GM23248 (cell line): ENCODE data around the gene AIFM1. TPM values are rescaled to one million over a fixed set of nuclear protein-coding genes. Genes with fewer than 3 reads are reported as not detected.
A peak's percentile ranks its signal among the peaks of the same experiment; 100 is the strongest.

Experiments used
- DNase-seq: peaks from one replicate; pipeline ENCODE4 v3.0.0-alpha.2; 2015
- H2AFZ ChIP-seq: fragments of 200-600 bp; sonication (generic); 2 replicates; pipeline ENCODE4 v1.6.1; 2016; ENCODE audit warnings: antibody characterized with exemption
- H3F3A ChIP-seq: fragments of 200-600 bp; sonication (generic); 2 replicates; pipeline ENCODE4 v1.6.1; 2016; ENCODE audit warnings: mild to moderate bottlenecking, antibody characterized with exemption, mixed run types; ENCODE audit not compliant: insufficient read depth
- H3K27ac ChIP-seq: fragments of 200-600 bp; sonication (generic); 2 replicates; pipeline ENCODE4 v1.5.1; 2016; ENCODE audit warnings: mild to moderate bottlenecking
- H3K27me3 ChIP-seq: fragments of 200-600 bp; sonication (generic); replicated peaks from 2 replicates; pipeline ENCODE4 v1.6.1; 2016; ENCODE audit warnings: mild to moderate bottlenecking; ENCODE audit not compliant: insufficient read depth
- H3K36me3 ChIP-seq: fragments of 200-600 bp; sonication (generic); 2 replicates; pipeline ENCODE4 v1.6.1; 2016; ENCODE audit warnings: low read depth, mild to moderate bottlenecking
- H3K4me1 ChIP-seq: fragments of 200-600 bp; sonication (generic); 2 replicates; pipeline ENCODE4 v1.6.1; 2016; ENCODE audit warnings: mild to moderate bottlenecking; ENCODE audit not compliant: insufficient read depth
- H3K4me2 ChIP-seq: fragments of 200-600 bp; sonication (generic); one replicate; pipeline ENCODE4 v1.6.1; 2016; ENCODE audit warnings: mild to moderate bottlenecking; ENCODE audit not compliant: unreplicated experiment
- H3K4me3 ChIP-seq: fragments of 200-600 bp; sonication (generic); 2 replicates; pipeline ENCODE4 v1.5.1; 2016; ENCODE audit warnings: mild to moderate bottlenecking
- H3K79me2 ChIP-seq: fragments of 200-600 bp; sonication (generic); 2 replicates; pipeline ENCODE4 v1.6.1; 2016; ENCODE audit warnings: mild to moderate bottlenecking; ENCODE audit not compliant: insufficient read depth
- H3K9ac ChIP-seq: fragments of 200-600 bp; sonication (generic); 2 replicates; pipeline ENCODE4 v1.6.1; 2016; ENCODE audit warnings: mild to moderate bottlenecking
- H3K9me2 ChIP-seq: fragments of 200-600 bp; sonication (generic); 2 replicates; pipeline ENCODE4 v1.6.1; 2016; ENCODE audit warnings: mixed run types, mild to moderate bottlenecking, moderate library complexity; ENCODE audit not compliant: insufficient read depth
- H3K9me3 ChIP-seq: fragments of 200-600 bp; sonication (generic); one replicate; pipeline ENCODE4 v1.6.1; 2017; ENCODE audit warnings: low read depth
- H4K20me1 ChIP-seq: fragments of 200-600 bp; sonication (generic); 2 replicates; pipeline ENCODE4 v1.6.0; 2016; ENCODE audit not compliant: insufficient read depth
- EZH2 ChIP-seq: fragments of 200-600 bp; sonication (generic); IDR thresholded peaks from 2 replicates; pipeline ENCODE4 v1.6.1; 2018; ENCODE audit warnings: antibody characterized with exemption, mild to moderate bottlenecking; ENCODE audit not compliant: insufficient read depth, poor library complexity, severe bottlenecking
- EZH2phosphoT487 ChIP-seq: fragments of 200-600 bp; sonication (generic); IDR thresholded peaks from 2 replicates; pipeline ENCODE4 v1.6.1; 2018; ENCODE audit warnings: antibody characterized with exemption, moderate library complexity, mild to moderate bottlenecking, low read depth; ENCODE audit not compliant: insufficient read depth
- whole genome bisulfite sequencing, 2 experiments: methylation state at CpG; one replicate each; pipeline ENCODE4 v1.1.6; 2015 to 2017; ENCODE audit warnings: low lambda C conversion rate in 2 of 2, low coverage in 1 of 2; ENCODE audit errors: missing lambda C conversion rate in 2 of 2; 5-methylcytosine and 5-hydroxymethylcytosine counted together
- in situ Hi-C: fragments of 300-500 bp; cut with MboI; formaldehyde crosslinking; loops from 2 replicates; pipeline ENCODE4 v1.15.0; 2020
- polyA plus RNA-seq: library from polyadenylated mRNA; unstranded; fragments of >200 nt; fragmentation: Nextera tagmentation; extraction: Ambion mirVana; gene quantifications from 2 replicates; pipeline ENCODE4 v1.2.1, GENCODE V29; 2016
- total RNA-seq: library from RNA; depleted of rRNA; stranded (reverse); fragments of >200 nt; shearing (Covaris generic); gene quantifications from 2 replicates; pipeline ENCODE4 v1.2.3, GENCODE V29; 2014

AIFM1 gene
- total and polyA plus RNA-seq, 2 experiments from 2014 or later, result 14.6 to 22.5 TPM

- no peak overlapping the region for H3K27ac ChIP-seq
- no peaks in the 10 kb centered on the region for H3K79me2 ChIP-seq
- 93 to 94% methylated on average over 8 of the region's 8 CpGs for WGBS, 2 experiments
- H3K9me3 ChIP-seq, result no peaks in the 10 kb centered on the region
- H3F3A ChIP-seq, result no peaks in the 10 kb centered on the region
- DNase-seq, result no peak
- H3K4me2 ChIP-seq, result no peak overlapping the region
- H3K36me3 ChIP-seq, result no peaks in the 10 kb centered on the region
- in situ Hi-C loops, result no loop called here
- H3K4me3 ChIP-seq, result no peak overlapping the region
- no peaks in the 10 kb centered on the region for H3K4me1 ChIP-seq
- H4K20me1 ChIP-seq, result no peaks in the 10 kb centered on the region
- H3K27me3 ChIP-seq, result no peaks in the 10 kb centered on the region
- H2AFZ ChIP-seq, result no peak overlapping the region
- TF ChIP-seq EZH2phosphoT487 (no peak), EZH2 (no peak)
- no peak overlapping the region for H3K9ac ChIP-seq
- no peaks in the 10 kb centered on the region for H3K9me2 ChIP-seq
Observed at GRCh38 chrX:130136961-130137360, 28.7 kb downstream of the AIFM1 start.

- no peak for DNase-seq
- Histone ChIP-seq H3K9me2 (no peaks in the 10 kb centered on the region), H3K4me2 (no peak overlapping the region), H3K4me3 (no peak overlapping the region), H3K27me3 (no peaks in the 10 kb centered on the region), H3K9me3 (no peaks in the 10 kb centered on the region), H3K36me3 (no peaks in the 10 kb centered on the region), H3K79me2 (no peaks in the 10 kb centered on the region), H3K4me1 (no peaks in the 10 kb centered on the region), H3K27ac (no peak overlapping the region), H2AFZ (no peak overlapping the region), H3F3A (no peaks in the 10 kb centered on the region), H3K9ac (no peak overlapping the region), H4K20me1 (no peaks in the 10 kb centered on the region)
- no peak for TF ChIP-seq EZH2phosphoT487
- in situ Hi-C loops, result no loop called here
- WGBS, 2 experiments, result 96 to 99% methylated on average over 5 of the region's 5 CpGs
Observed at GRCh38 chrX:130136496-130136895, 29.1 kb downstream of the AIFM1 start.

DNA sequence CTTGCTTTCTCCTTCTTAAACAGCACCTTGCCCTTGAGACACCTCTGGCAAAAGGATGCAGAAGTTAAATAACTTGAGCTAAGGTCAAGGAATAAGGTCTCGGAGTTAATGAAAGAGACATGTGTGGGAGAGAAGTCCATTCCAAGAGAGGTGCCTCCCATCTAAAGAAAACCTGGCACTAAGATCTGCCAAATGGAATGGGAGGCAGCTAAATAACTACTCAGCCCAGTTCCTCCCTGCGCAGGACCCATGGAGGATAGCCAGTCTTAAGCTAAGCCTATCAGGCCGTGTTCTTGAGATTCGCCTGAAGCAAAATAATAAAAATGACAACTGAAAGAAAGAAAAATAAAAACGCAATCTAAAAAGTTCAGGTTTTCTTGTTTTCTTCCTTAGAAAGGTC lies 34.7 kb downstream of the AIFM1 start:
- no peaks in the 10 kb centered on the region for H3K36me3 ChIP-seq
- H3K9me2 ChIP-seq, result no peaks in the 10 kb centered on the region
- no peaks in the 10 kb centered on the region for H3K27me3 ChIP-seq
- H3K4me1 ChIP-seq, result no peaks in the 10 kb centered on the region
- H3K9me3 ChIP-seq, result no peaks in the 10 kb centered on the region
- no peak overlapping the region for H3K9ac ChIP-seq
- DNase-seq, result no peak
- H3K27ac ChIP-seq, result no peak overlapping the region
- TF ChIP-seq EZH2 (no peak), EZH2phosphoT487 (no peak)
- no peak overlapping the region for H3K4me3 ChIP-seq
- in situ Hi-C loops, result no loop called here
- H4K20me1 ChIP-seq, result no peaks in the 10 kb centered on the region
- 100% methylated on average over 3 to 5 of the region's 5 CpGs for WGBS, 2 experiments
- no peaks in the 10 kb centered on the region for H3F3A ChIP-seq
- no peak overlapping the region for H3K4me2 ChIP-seq
- no peaks in the 10 kb centered on the region for H3K79me2 ChIP-seq
- no peak overlapping the region for H2AFZ ChIP-seq

GRCh38 chrX:130125091-130125874 lies 40.4 kb downstream of the AIFM1 start:
- H3K4me2 ChIP-seq, result no peak overlapping the region
- H3K9me2 ChIP-seq, result no peaks in the 10 kb centered on the region
- DNase-seq, result peak; percentile 58
- peak overlapping the region; percentile 62 for H3K27ac ChIP-seq
- H4K20me1 ChIP-seq, result no peaks in the 10 kb centered on the region
- in situ Hi-C loops, result no loop called here
- peak overlapping the region; percentile 33 for H3K9ac ChIP-seq
- peaks cover under 1% of the 10 kb centered on the region; the same call in 1 of the 2 replicates for H3K4me1 ChIP-seq
- H3K79me2 ChIP-seq, result no peaks in the 10 kb centered on the region
- WGBS, 2 experiments, result 24 to 28% methylated on average over 11 to 13 of the region's 13 CpGs
- no peak overlapping the region for H3K4me3 ChIP-seq
- TF ChIP-seq EZH2 (no peak), EZH2phosphoT487 (no peak)
- no peak overlapping the region for H2AFZ ChIP-seq
- no peaks in the 10 kb centered on the region for H3K9me3 ChIP-seq
- no peaks in the 10 kb centered on the region for H3K36me3 ChIP-seq
- no peaks in the 10 kb centered on the region for H3F3A ChIP-seq
- H3K27me3 ChIP-seq, result no peaks in the 10 kb centered on the region

DNA sequence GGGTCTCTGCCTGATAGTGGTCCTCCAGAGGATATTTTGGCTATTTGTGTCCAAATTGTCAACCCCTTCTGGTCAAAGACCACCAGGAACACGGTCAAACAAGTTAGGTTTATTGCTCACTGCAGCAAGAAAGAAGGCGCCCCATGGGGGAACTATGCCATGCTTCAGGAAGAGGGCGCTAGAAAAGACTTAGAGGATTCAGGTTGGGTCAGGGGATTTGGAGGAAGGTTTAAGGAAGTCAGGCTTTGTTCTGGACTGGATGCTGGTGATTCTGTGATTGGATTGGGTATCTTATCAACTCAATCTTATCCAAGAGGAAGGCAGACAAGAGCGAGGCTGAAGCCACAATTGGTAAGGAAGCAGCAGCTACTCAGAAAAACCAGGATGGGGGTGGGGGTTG lies 41.1 kb downstream of the AIFM1 start:
- H3K9me3 ChIP-seq, result no peaks in the 10 kb centered on the region
- H3K9me2 ChIP-seq, result no peaks in the 10 kb centered on the region
- H3K27ac ChIP-seq, result peak overlapping the region; percentile 62
- H3K79me2 ChIP-seq, result no peaks in the 10 kb centered on the region
- peaks cover 7% of the 10 kb centered on the region for H3K4me1 ChIP-seq
- TF ChIP-seq EZH2phosphoT487, result no peak
- TF ChIP-seq EZH2, result no peak
- WGBS, 2 experiments, result 61 to 68% methylated on average over 4 of the region's 4 CpGs
- H3K9ac ChIP-seq, result peak overlapping the region; percentile 33; the same call in 1 of the 2 replicates
- in situ Hi-C loops, result no loop called here
- DNase-seq, result no peak
- H4K20me1 ChIP-seq, result no peaks in the 10 kb centered on the region
- no peak overlapping the region for H3K4me2 ChIP-seq
- H3K36me3 ChIP-seq, result no peaks in the 10 kb centered on the region
- H3K27me3 ChIP-seq, result no peaks in the 10 kb centered on the region
- H3F3A ChIP-seq, result peaks cover 4% of the 10 kb centered on the region; the same call in 1 of the 2 replicates
- no peak overlapping the region for H2AFZ ChIP-seq
- no peak overlapping the region for H3K4me3 ChIP-seq
